GM19035 (cell line): ENCODE measurements around the gene HES4.
A peak's percentile ranks its signal among the peaks of the same experiment; 100 is the strongest.

ENCODE experiments used
- ATAC-seq: cut with Tn5 transposase; IDR thresholded peaks from one replicate; pipeline ENCODE4 v1.9.1; 2021; ENCODE audit not compliant: unreplicated experiment

The HES4 gene

GRCh38 chr1:999725-1000356 lies at the start of gene HES4:
Gene HES4, minus strand, starts transcription at chr1:1000097. Its CDS starts 124 bp downstream, at chr1:999973.
- no peak for ATAC-seq

GRCh38 chr1:1048765-1049164 lies 48.9 kb upstream of the HES4 start:
- ATAC-seq, result no peak

GRCh38 chr1:1047963-1048362 lies 48.1 kb upstream of the HES4 start:
- no peak for ATAC-seq

- ATAC-seq, result no peak
Observed at GRCh38 chr1:1047407-1047806, 47.5 kb upstream of the HES4 start.

- no peak for ATAC-seq
Observed at GRCh38 chr1:1046767-1047166, 46.9 kb upstream of the HES4 start.

- no peak for ATAC-seq
Observed at GRCh38 chr1:1046243-1046642, 46.3 kb upstream of the HES4 start.

- no peak for ATAC-seq
Observed at GRCh38 chr1:1045129-1045528, 45.2 kb upstream of the HES4 start.

- no peak for ATAC-seq
Observed at GRCh38 chr1:1044455-1045078, 44.7 kb upstream of the HES4 start.

- no peak for ATAC-seq
Observed at GRCh38 chr1:1043921-1044320, 44.0 kb upstream of the HES4 start.

GRCh38 chr1:1043411-1043810 lies 43.5 kb upstream of the HES4 start:
- no peak for ATAC-seq

GRCh38 chr1:1042835-1043234 lies 42.9 kb upstream of the HES4 start:
- no peak for ATAC-seq

GRCh38 chr1:1041873-1042272 lies 42.0 kb upstream of the HES4 start:
- ATAC-seq, result no peak

GRCh38 chr1:1041092-1041523 lies 41.2 kb upstream of the HES4 start:
- no peak for ATAC-seq

- peak; percentile 51 for ATAC-seq
Observed at GRCh38 chr1:1040004-1040991, 40.4 kb upstream of the HES4 start.

GRCh38 chr1:1039145-1039910 lies 39.4 kb upstream of the HES4 start:
- ATAC-seq, result no peak

GRCh38 chr1:1038694-1039093 lies 38.8 kb upstream of the HES4 start:
- ATAC-seq, result no peak

- ATAC-seq, result no peak
Observed at GRCh38 chr1:1037366-1038327, 37.8 kb upstream of the HES4 start.

- no peak for ATAC-seq
Observed at GRCh38 chr1:1035291-1035943, 35.5 kb upstream of the HES4 start.

GRCh38 chr1:1034439-1034781 lies 34.5 kb upstream of the HES4 start:
- no peak for ATAC-seq
